ENCODE data around the gene KLHL22. TPM values are rescaled to one million over a fixed set of nuclear protein-coding genes. Genes with fewer than 3 reads are reported as not detected.
A peak's percentile ranks its signal among the peaks of the same experiment; 100 is the strongest.

Gene KLHL22
- total RNA-seq, 1 donor from 2014 or later = 44.7 TPM

- peak overlapping the region; percentile 97 for H3K27ac Mint-ChIP-seq (ENCODE audit: unreplicated experiment)
- TF ChIP-seq CTCF (IDR thresholded peaks at IDR 0.05) = no peak
- DNase-seq (ENCODE audit: extremely low spot score, unreplicated experiment) = no peak
- peaks cover 4% of the 10 kb centered on the region for H3K36me3 Mint-ChIP-seq (ENCODE audit: unreplicated experiment)
- H3K9me3 Mint-ChIP-seq (ENCODE audit: unreplicated experiment) = no peaks in the 10 kb centered on the region
- H3K4me3 Mint-ChIP-seq (ENCODE audit: unreplicated experiment) = peak overlapping the region; percentile 26
- H3K4me1 Mint-ChIP-seq (ENCODE audit: unreplicated experiment) = peaks cover 56% of the 10 kb centered on the region
- no peaks in the 10 kb centered on the region for H3K27me3 Mint-ChIP-seq (ENCODE audit: unreplicated experiment)
Measured at GRCh38 chr22:20532256-20532993, 36.8 kb upstream of the KLHL22 start.

GRCh38 chr22:20531404-20532201, 36.0 kb upstream of the KLHL22 start:
- Mint-ChIP-seq H3K27me3 (ENCODE audit: unreplicated experiment) (no peaks in the 10 kb centered on the region), H3K4me3 (ENCODE audit: unreplicated experiment) (peak overlapping the region; percentile 26), H3K9me3 (ENCODE audit: unreplicated experiment) (no peaks in the 10 kb centered on the region), H3K36me3 (ENCODE audit: unreplicated experiment) (peaks cover 4% of the 10 kb centered on the region), H3K4me1 (ENCODE audit: unreplicated experiment) (peaks cover 60% of the 10 kb centered on the region), H3K27ac (ENCODE audit: unreplicated experiment) (peak overlapping the region; percentile 97)
- no peak for DNase-seq (ENCODE audit: extremely low spot score, unreplicated experiment)
- TF ChIP-seq CTCF (IDR thresholded peaks at IDR 0.05) = no peak

GRCh38 chr22:20531154-20531403, 35.5 kb upstream of the KLHL22 start:
- Mint-ChIP-seq H3K27me3 (ENCODE audit: unreplicated experiment) (no peaks in the 10 kb centered on the region), H3K27ac (ENCODE audit: unreplicated experiment) (peak overlapping the region; percentile 97), H3K9me3 (ENCODE audit: unreplicated experiment) (no peaks in the 10 kb centered on the region), H3K4me1 (ENCODE audit: unreplicated experiment) (peaks cover 62% of the 10 kb centered on the region), H3K4me3 (ENCODE audit: unreplicated experiment) (no peak overlapping the region), H3K36me3 (ENCODE audit: unreplicated experiment) (peaks cover 8% of the 10 kb centered on the region)
- no peak for TF ChIP-seq CTCF (IDR thresholded peaks at IDR 0.05)
- no peak for DNase-seq (ENCODE audit: extremely low spot score, unreplicated experiment)

- Mint-ChIP-seq H3K27ac (ENCODE audit: unreplicated experiment) (peak overlapping the region; percentile 97), H3K36me3 (ENCODE audit: unreplicated experiment) (peaks cover 8% of the 10 kb centered on the region), H3K4me3 (ENCODE audit: unreplicated experiment) (peak overlapping the region; percentile 32), H3K4me1 (ENCODE audit: unreplicated experiment) (peaks cover 62% of the 10 kb centered on the region), H3K9me3 (ENCODE audit: unreplicated experiment) (no peaks in the 10 kb centered on the region), H3K27me3 (ENCODE audit: unreplicated experiment) (no peaks in the 10 kb centered on the region)
- no peak for TF ChIP-seq CTCF (IDR thresholded peaks at IDR 0.05)
- DNase-seq (ENCODE audit: extremely low spot score, unreplicated experiment) = no peak
Measured at GRCh38 chr22:20530368-20531153, 35.0 kb upstream of the KLHL22 start.

All from osteocyte (in vitro differentiated cells).